Left lung (tissue), 10 donors: Measurements from ENCODE around the gene CDK12. TPM values are rescaled to one million over a fixed set of nuclear protein-coding genes. Genes with fewer than 3 reads are reported as not detected.

Experiments
- ATAC-seq: fragments of 200-7000 bp; cut with Tn5 transposase; one replicate; pipeline ENCODE4 v1.9.1; 2020; ENCODE audit warnings: moderate library complexity
- DNase-seq, 4 donors: peaks; one replicate each; pipeline ENCODE4 v3.0.0-alpha.2; 2013 to 2020
- H3K27ac ChIP-seq, 2 donors: fragments of 200-600 bp; sonication (generic) in 1 of 2; one replicate each; pipeline versions ENCODE4 v1.5.0 to v1.8.0; 2020 to 2021
- H3K27me3 ChIP-seq, 2 donors: fragments of 200-600 bp; sonication (generic) in 1 of 2; one replicate each; pipeline versions ENCODE4 v1.5.0 to v1.8.0; 2020 to 2021
- H3K36me3 ChIP-seq, 2 donors: fragments of 200-600 bp; sonication (generic) in 1 of 2; one replicate each; pipeline versions ENCODE4 v1.5.0 to v1.8.0; 2020 to 2021
- H3K4me1 ChIP-seq, 2 donors: fragments of 200-600 bp; one replicate each; pipeline ENCODE4 v1.8.0; 2021
- H3K4me3 ChIP-seq, 2 donors: fragments of 200-600 bp; sonication (generic) in 1 of 2; one replicate each; pipeline versions ENCODE4 v1.5.0 to v1.8.0; 2020 to 2021; ENCODE audit warnings: mild to moderate bottlenecking in 1 of 2
- H3K9me3 ChIP-seq, 2 donors: fragments of 200-600 bp; sonication (generic) in 1 of 2; one replicate each; pipeline versions ENCODE4 v1.5.0 to v1.8.0; 2020 to 2021
- intact Hi-C, 2 donors: fragments of 100-400 bp; cut with DNase I; formaldehyde crosslinking; loops; one replicate each; pipeline versions ENCODE4 v1.11.2 to v1.14.2; 2022
- polyA plus RNA-seq, 6 donors: library from polyadenylated mRNA; unstranded; fragments of 120-200 nt; gene quantifications; one replicate each; pipeline ENCODE4 v1.2.1, GENCODE V29; 2013; ENCODE audit not compliant: insufficient read length in 6 of 6
- total RNA-seq, 2 donors: library from RNA; stranded (reverse); fragmentation: NEBNext Ultra II Directional; extraction: Animal tissue kit (Norgen Biotek cat#: 25700); gene quantifications; one replicate each; pipeline ENCODE4 v1.2.1, GENCODE V29; 2021
- TF ChIP-seq, protein P1 (sequence below), 2 donors: fragments of 200-600 bp; sonication (generic) in 1 of 2; IDR thresholded peaks; one replicate each; pipeline versions ENCODE4 v1.5.0 to v1.8.0; 2021; ENCODE audit warnings: antibody characterized with exemption in 2 of 2
- donor health status: DM: no; HTN: yes; CAD: no.
- donor health status: DM: no; HTN: no; CAD: no.

CDK12 gene
- total and polyA plus RNA-seq, 8 donors, result 43.9 to 77.3 (median 69.6) TPM

- intact Hi-C loops, result no loop called here
- H3K27me3 ChIP-seq, result no peaks in the 10 kb centered on the region
- peaks cover 0 to 59% of the 10 kb centered on the region in 2 donors for H3K36me3 ChIP-seq
- no peak overlapping the region for H3K27ac ChIP-seq
- no peak overlapping the region for H3K4me3 ChIP-seq
- peaks cover 4 to 22% of the 10 kb centered on the region in 2 donors for H3K4me1 ChIP-seq
- ATAC-seq (no peak), DNase-seq (no peak)
- TF ChIP-seq, protein P1, sequence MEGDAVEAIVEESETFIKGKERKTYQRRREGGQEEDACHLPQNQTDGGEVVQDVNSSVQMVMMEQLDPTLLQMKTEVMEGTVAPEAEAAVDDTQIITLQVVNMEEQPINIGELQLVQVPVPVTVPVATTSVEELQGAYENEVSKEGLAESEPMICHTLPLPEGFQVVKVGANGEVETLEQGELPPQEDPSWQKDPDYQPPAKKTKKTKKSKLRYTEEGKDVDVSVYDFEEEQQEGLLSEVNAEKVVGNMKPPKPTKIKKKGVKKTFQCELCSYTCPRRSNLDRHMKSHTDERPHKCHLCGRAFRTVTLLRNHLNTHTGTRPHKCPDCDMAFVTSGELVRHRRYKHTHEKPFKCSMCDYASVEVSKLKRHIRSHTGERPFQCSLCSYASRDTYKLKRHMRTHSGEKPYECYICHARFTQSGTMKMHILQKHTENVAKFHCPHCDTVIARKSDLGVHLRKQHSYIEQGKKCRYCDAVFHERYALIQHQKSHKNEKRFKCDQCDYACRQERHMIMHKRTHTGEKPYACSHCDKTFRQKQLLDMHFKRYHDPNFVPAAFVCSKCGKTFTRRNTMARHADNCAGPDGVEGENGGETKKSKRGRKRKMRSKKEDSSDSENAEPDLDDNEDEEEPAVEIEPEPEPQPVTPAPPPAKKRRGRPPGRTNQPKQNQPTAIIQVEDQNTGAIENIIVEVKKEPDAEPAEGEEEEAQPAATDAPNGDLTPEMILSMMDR (IDR thresholded peaks at IDR 0.05), result no peak
- H3K9me3 ChIP-seq, result no peaks in the 10 kb centered on the region
Measured at GRCh38 chr17:39447561-39447960, 13.7 kb upstream of the CDK12 start.

DNA sequence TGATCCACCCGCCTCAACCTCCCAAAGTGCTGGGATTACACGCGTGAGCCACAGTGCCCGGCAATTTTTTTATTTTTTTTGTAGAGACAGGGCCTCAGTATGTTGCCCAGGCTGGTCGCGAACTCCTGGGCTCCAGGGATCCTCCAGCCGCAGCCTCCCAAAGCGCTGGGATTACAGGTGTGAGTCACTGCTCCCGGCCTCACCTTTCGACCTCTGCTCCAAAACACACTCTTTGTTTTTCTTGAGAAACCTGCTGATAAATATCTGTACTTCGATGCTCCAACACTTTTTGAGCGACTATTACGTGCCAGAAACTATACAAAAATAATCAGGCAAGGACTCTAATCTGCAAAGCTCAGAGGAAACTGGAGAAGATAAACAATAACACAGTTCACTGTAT, 11.2 kb upstream of the CDK12 start:
- Histone ChIP-seq H3K4me3 (peak overlapping the region in 1 of 2 donors; percentile 86), H3K9me3 (no peaks in the 10 kb centered on the region), H3K4me1 (peaks cover 4 to 22% of the 10 kb centered on the region in 2 donors), H3K27ac (no peak overlapping the region), H3K27me3 (no peaks in the 10 kb centered on the region), H3K36me3 (peaks cover 0 to 34% of the 10 kb centered on the region in 2 donors)
- DNase-seq (no peak), ATAC-seq (no peak)
- intact Hi-C loops, result no loop called here
- TF ChIP-seq, protein P1 (IDR thresholded peaks at IDR 0.05), result no peak

- ATAC-seq (peak; percentile 98), DNase-seq (peak; percentile 93 to 98 (median 95))
- intact Hi-C loops, result no loop called here
- peak within 1 kb of the TSS; percentile 63 to 86 for H3K4me3 ChIP-seq
- no peaks in the 10 kb centered on the region for H3K27me3 ChIP-seq
- peaks cover 0 to 24% of the 10 kb centered on the region in 2 donors for H3K36me3 ChIP-seq
- TF ChIP-seq, protein P1 (IDR thresholded peaks at IDR 0.05), result peak in 1 of 2 donors; percentile 21
- peak within 1 kb of the TSS; percentile 53 to 77 for H3K27ac ChIP-seq
- no peaks in the 10 kb centered on the region for H3K9me3 ChIP-seq
- H3K4me1 ChIP-seq, result peaks cover 4 to 22% of the 10 kb centered on the region in 2 donors
Measured at GRCh38 chr17:39450847-39451581, 10.3 kb upstream of the CDK12 start, which contains the start of gene MED1. Gene MED1 (minus strand): TSS chr17:39451263. CDS start chr17:39451062, 201 bp downstream.

- H3K9me3 ChIP-seq, result no peaks in the 10 kb centered on the region
- TF ChIP-seq, protein P1 (IDR thresholded peaks at IDR 0.05), result no peak
- intact Hi-C loops, result no loop called here
- peaks cover 0 to 4% of the 10 kb centered on the region in 2 donors for H3K4me1 ChIP-seq
- no peak for ATAC-seq
- H3K36me3 ChIP-seq, result no peaks in the 10 kb centered on the region
- no peaks in the 10 kb centered on the region for H3K27me3 ChIP-seq
- DNase-seq, result no peak
- no peak overlapping the region for H3K4me3 ChIP-seq
- H3K27ac ChIP-seq, result no peak overlapping the region
Measured at GRCh38 chr17:39455919-39456318, 5.4 kb upstream of the CDK12 start.

- Histone ChIP-seq H3K4me3 (peak overlapping the region; percentile 94 to 97), H3K27me3 (no peaks in the 10 kb centered on the region), H3K27ac (peak overlapping the region; percentile 99), H3K4me1 (peaks cover 16 to 39% of the 10 kb centered on the region in 2 donors), H3K36me3 (peaks cover 0 to 6% of the 10 kb centered on the region in 2 donors), H3K9me3 (no peaks in the 10 kb centered on the region)
- intact Hi-C loops, result no loop called here
- DNase-seq (peak in 3 of 4 donors; percentile 43 to 79 (median 47)), ATAC-seq (peak; percentile 47)
- TF ChIP-seq, protein P1 (IDR thresholded peaks at IDR 0.05), result no peak
Measured at GRCh38 chr17:39461926-39462569, 762 bp downstream of the CDK12 start.
